Astrocyte (in vitro differentiated cells and primary cell): Measurements from ENCODE around the gene RELN.

Source experiments
- EZH2 ChIP-seq: IDR thresholded peaks from 2 replicates; pipeline ENCODE4 v1.6.1; 2012; ENCODE audit warnings: mild to moderate bottlenecking, low read length, inconsistent platforms; ENCODE audit not compliant: insufficient read depth
- TF ChIP-seq, protein P1 (sequence below): IDR thresholded peaks from 2 replicates; pipeline ENCODE4 v1.5.1; 2011; ENCODE audit warnings: low read depth, mild to moderate bottlenecking, inconsistent platforms, low read length, moderate library complexity; ENCODE audit not compliant: insufficient read depth

GRCh38 chr7:103857435-103857834 is 132.0 kb downstream of the RELN start:
- TF ChIP-seq EZH2, result no peak
- TF ChIP-seq, protein P1, sequence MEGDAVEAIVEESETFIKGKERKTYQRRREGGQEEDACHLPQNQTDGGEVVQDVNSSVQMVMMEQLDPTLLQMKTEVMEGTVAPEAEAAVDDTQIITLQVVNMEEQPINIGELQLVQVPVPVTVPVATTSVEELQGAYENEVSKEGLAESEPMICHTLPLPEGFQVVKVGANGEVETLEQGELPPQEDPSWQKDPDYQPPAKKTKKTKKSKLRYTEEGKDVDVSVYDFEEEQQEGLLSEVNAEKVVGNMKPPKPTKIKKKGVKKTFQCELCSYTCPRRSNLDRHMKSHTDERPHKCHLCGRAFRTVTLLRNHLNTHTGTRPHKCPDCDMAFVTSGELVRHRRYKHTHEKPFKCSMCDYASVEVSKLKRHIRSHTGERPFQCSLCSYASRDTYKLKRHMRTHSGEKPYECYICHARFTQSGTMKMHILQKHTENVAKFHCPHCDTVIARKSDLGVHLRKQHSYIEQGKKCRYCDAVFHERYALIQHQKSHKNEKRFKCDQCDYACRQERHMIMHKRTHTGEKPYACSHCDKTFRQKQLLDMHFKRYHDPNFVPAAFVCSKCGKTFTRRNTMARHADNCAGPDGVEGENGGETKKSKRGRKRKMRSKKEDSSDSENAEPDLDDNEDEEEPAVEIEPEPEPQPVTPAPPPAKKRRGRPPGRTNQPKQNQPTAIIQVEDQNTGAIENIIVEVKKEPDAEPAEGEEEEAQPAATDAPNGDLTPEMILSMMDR, result no peak
